Memory B cell (primary cell): ENCODE measurements around the gene POMGNT2.

ENCODE experiments used
- ATAC-seq: fragments of 150-1000 bp; cut with Tn5 transposase; 2 replicates; pipeline ENCODE4 v1.10.0; 2021; ENCODE audit warnings: low read depth, mild to moderate bottlenecking, moderate library complexity
- DNase-seq, 2 donors: peaks; one replicate each; pipeline ENCODE4 v3.0.0; 2022; ENCODE audit warnings: low spot score in 2 of 2
- H3K27ac Mint-ChIP-seq: one replicate; pipeline ENCODE4 v1.8.0; 2022; ENCODE audit warnings: mild to moderate bottlenecking, moderate library complexity, mixed read lengths
- H3K27me3 Mint-ChIP-seq: one replicate; pipeline ENCODE4 v1.8.0; 2022; ENCODE audit warnings: mixed read lengths
- H3K36me3 Mint-ChIP-seq: one replicate; pipeline ENCODE4 v1.8.0; 2022; ENCODE audit warnings: mild to moderate bottlenecking, mixed read lengths
- H3K4me1 Mint-ChIP-seq: one replicate; pipeline ENCODE4 v1.8.0; 2022; ENCODE audit warnings: mixed read lengths
- H3K4me3 Mint-ChIP-seq: one replicate; pipeline ENCODE4 v1.8.0; 2022; ENCODE audit warnings: mild to moderate bottlenecking, moderate library complexity, mixed read lengths
- H3K9me3 Mint-ChIP-seq: one replicate; pipeline ENCODE4 v1.8.0; 2022; ENCODE audit warnings: mixed read lengths

Gene POMGNT2

DNA sequence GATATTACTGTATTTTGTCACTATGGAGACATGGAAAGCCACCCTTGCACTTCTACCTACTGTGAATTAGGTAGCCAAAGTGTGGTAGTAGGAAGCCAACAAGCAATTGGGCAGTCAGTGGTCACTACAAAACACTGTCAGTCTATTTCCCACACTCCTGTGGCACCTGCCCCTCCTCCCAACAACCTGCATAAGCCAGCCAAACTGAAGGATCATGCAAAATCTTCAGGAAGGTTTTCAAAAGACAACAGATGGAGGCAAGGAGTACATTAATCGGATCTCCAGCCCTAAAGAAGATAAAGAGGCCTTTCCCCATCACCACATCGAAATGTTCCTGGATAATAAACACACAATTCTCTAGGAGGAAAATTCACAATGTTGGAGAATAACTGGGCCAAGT, 11.9 kb downstream of the POMGNT2 start:
- no peak for ATAC-seq
- peaks cover 8% of the 10 kb centered on the region for H3K4me1 Mint-ChIP-seq
- no peak for DNase-seq
- no peak overlapping the region for H3K27ac Mint-ChIP-seq
- no peaks in the 10 kb centered on the region for H3K9me3 Mint-ChIP-seq
- H3K27me3 Mint-ChIP-seq, result peaks cover 2% of the 10 kb centered on the region
- no peak overlapping the region for H3K4me3 Mint-ChIP-seq
- peaks cover 8% of the 10 kb centered on the region for H3K36me3 Mint-ChIP-seq

DNA sequence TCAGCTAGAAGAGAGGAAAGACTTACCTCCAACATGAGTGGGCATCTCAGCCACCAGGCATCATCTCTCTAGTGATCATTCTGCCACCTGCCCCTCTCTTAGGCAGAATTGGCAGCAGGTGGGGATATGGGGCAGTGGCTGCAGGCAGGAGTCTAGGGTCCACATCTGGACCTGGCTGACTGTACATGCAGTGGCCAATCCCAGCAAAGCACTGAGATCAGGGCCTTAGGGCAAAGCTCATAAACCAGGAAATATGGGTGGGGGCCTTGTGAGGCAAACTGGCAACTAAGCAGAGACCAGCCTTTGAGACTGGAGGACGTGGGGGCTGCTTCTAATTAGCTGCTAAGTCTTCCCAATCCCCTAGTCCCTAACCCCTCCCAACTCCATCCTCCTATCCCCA, 12.9 kb downstream of the POMGNT2 start:
- Mint-ChIP-seq H3K4me3 (no peak overlapping the region), H3K27me3 (peaks cover 2% of the 10 kb centered on the region), H3K9me3 (no peaks in the 10 kb centered on the region), H3K4me1 (peaks cover 8% of the 10 kb centered on the region), H3K27ac (no peak overlapping the region), H3K36me3 (peaks cover 8% of the 10 kb centered on the region)
- ATAC-seq, result no peak
- DNase-seq, result no peak

DNA sequence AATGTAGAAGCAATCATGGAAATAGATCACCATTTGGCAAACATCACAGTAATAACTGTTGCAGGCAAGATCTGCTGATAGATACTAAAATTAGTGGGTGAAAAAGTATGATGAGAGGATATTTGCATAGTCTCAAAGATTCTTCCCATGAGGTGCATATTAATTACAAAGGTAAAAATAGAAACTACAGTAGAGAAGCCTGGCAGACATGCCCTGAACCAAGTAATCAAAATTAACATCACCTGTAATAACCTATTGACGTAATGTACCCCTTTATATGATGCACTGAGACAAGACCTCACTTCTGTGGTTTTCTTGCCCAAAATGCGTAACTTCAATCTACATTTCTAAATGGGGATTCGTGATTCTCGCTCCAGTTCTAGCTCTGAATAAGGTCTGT, 14.4 kb downstream of the POMGNT2 start:
- H3K9me3 Mint-ChIP-seq, result no peaks in the 10 kb centered on the region

DNA sequence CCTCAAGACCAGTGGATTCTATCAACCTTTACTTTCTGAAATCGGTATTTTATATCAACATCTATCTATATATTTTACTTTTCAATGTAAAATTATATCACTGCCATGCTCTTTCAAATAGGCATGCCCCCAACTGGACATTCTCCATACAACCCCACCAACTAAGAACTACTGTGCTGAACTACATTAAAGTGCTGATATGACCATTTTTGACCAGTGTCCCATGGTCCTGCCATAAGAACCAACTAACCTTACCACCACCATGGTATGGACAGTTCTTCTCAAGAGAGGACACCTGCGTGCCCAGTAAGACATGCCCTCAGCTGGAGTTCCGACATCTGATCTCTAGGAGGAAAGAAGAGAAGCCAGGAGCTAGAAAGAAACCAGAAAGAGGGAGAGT, 15.6 kb downstream of the POMGNT2 start:
- no peak overlapping the region for H3K27ac Mint-ChIP-seq
- peaks cover 2% of the 10 kb centered on the region for H3K27me3 Mint-ChIP-seq

More for the DNA sequence above, 14.4 kb downstream of the POMGNT2 start:
- Mint-ChIP-seq H3K4me3 (no peak overlapping the region), H3K36me3 (peaks cover 7% of the 10 kb centered on the region), H3K27me3 (peaks cover 2% of the 10 kb centered on the region), H3K4me1 (peaks cover 8% of the 10 kb centered on the region), H3K27ac (no peak overlapping the region)
- no peak for DNase-seq
- ATAC-seq, result no peak

DNA sequence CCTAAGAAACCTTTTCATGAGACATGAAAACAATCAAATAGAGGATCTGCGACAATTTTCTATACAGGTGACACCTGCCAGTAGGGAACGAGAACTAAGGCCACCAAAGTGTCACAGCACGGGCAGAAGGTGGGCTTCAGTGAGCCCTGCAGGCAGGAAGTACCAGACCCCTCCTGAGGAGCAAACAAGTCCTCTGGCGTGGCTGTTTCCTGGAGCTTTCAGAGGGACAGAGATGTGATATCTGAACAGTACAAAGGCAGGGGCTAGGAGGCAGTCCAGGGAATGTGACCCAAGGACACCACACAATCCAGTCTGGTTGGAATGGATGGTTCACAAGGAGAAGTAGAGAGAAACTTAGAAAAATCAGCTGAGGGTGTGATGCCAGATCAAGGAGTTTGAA, 16.8 kb downstream of the POMGNT2 start:
- Mint-ChIP-seq H3K4me1 (peaks cover 8% of the 10 kb centered on the region), H3K4me3 (no peak overlapping the region), H3K27ac (no peak overlapping the region), H3K36me3 (peaks cover 8% of the 10 kb centered on the region), H3K9me3 (no peaks in the 10 kb centered on the region), H3K27me3 (peaks cover 2% of the 10 kb centered on the region)
- DNase-seq (no peak), ATAC-seq (no peak)

More for the DNA sequence above, 15.6 kb downstream of the POMGNT2 start:
- Mint-ChIP-seq H3K9me3 (no peaks in the 10 kb centered on the region), H3K4me3 (no peak overlapping the region), H3K36me3 (peaks cover 2% of the 10 kb centered on the region), H3K4me1 (peaks cover 8% of the 10 kb centered on the region)
- DNase-seq (no peak), ATAC-seq (no peak)

DNA sequence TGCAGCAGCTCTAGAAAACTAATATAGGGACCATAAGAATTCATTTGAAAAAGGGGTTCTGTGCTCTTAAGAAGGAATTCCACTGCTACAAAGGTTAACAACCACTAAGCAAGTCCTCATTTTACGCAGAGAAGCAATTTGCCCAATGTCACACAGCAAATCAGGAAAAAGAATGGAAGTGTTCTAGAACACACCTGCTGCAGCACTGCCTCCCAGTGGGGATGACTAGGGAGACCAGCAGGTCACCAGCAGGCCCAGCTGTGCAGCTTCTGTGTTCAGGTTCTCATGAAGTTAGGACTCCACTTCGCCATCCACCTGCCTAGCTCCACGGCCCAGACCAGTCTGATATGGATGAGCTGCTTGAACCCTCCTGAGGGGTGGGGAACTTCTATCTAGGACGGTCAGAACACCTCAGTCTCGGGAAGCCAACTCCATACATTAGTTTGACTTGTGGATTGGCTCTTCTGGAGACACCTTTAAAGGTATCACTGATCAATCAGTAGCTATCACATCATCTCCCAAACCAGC, 18.6 kb downstream of the POMGNT2 start:
- Mint-ChIP-seq H3K4me3 (no peak overlapping the region), H3K36me3 (peaks cover 17% of the 10 kb centered on the region)
- no peak for DNase-seq

DNA sequence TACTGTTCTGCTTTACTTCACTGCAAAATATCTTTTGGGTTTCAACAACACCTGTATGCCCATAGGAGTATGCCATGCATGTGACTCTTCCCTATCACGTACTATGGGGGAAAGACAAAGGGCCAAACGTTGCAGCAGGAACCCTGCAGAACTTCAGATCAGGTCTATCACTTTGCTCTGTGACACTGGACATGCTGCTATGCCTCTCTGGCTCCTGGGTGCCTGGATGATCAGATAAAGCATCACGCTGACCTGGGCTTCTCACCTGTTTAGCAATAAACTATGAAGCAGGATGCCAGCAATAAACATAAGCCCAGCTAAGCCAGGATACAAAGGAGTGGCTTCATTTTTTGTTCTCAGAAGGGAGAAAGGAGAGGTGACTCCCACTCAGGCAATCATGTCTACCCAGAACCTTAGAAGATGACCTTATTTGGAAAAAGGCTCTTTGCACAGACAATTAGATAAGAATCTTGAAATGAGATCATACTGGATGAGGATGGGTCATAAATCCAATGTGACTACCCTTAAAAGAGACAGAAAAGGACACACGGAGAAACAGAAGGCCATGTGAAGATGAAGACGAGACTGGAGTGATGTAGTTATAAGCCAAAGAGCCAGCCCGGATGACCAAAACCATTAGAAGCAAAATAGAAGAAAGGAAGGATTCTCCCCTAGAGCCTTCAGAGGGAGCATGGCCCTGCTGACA, 19.3 kb downstream of the POMGNT2 start:
- Mint-ChIP-seq H3K9me3 (no peaks in the 10 kb centered on the region), H3K4me1 (peaks cover 5% of the 10 kb centered on the region), H3K4me3 (no peak overlapping the region), H3K27ac (no peak overlapping the region), H3K27me3 (peaks cover 2% of the 10 kb centered on the region), H3K36me3 (peaks cover 18% of the 10 kb centered on the region)
- DNase-seq, result no peak
- no peak for ATAC-seq

More for the DNA sequence above, 18.6 kb downstream of the POMGNT2 start:
- Mint-ChIP-seq H3K27me3 (peaks cover 2% of the 10 kb centered on the region), H3K9me3 (no peaks in the 10 kb centered on the region), H3K4me1 (peaks cover 8% of the 10 kb centered on the region), H3K27ac (no peak overlapping the region)
- ATAC-seq, result no peak

DNA sequence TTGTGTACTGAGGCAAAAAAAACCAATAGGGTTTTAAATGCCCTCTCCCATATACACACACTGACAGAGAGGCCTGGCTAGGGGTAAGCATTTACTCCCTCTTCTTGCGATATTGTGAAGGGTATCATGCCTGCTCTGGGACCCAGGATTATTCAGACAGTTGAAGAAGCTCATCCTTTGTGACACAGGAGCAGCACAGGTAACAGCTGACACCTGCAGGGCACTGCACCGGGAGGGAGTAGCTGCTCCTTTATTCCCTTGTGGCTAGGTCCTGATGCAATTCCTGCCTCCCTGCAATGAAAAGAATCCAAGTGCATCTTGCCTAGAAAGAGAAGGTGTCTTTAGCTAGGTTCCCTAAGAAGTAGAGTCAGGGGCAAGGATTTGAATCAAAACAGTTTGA, 23.4 kb downstream of the POMGNT2 start:
- Mint-ChIP-seq H3K4me1 (no peaks in the 10 kb centered on the region), H3K4me3 (no peak overlapping the region), H3K9me3 (no peaks in the 10 kb centered on the region), H3K27me3 (no peaks in the 10 kb centered on the region), H3K36me3 (peaks cover 35% of the 10 kb centered on the region), H3K27ac (no peak overlapping the region)
- DNase-seq (no peak), ATAC-seq (no peak)

DNA sequence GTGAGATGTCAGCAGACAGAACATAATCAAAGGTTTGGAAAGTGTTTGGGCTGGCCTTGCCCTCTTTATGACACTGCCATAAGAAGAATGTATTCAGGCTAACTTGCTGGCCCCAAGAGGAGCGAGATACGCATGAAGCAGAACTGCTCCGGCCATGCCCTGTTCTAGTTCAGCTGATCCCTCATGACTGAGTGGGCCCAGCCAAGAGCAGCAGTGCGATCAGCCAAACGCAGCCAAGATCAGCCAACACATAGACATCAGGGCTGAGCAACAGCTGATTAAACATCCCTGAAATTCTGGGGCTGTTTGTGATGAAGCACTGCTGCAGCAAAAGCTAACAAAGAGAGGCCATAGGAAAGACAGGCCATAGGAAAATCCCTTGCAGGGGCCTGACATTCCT, 24.1 kb downstream of the POMGNT2 start:
- ATAC-seq, result no peak
- Mint-ChIP-seq H3K9me3 (no peaks in the 10 kb centered on the region), H3K4me3 (no peak overlapping the region), H3K36me3 (peaks cover 35% of the 10 kb centered on the region), H3K27me3 (no peaks in the 10 kb centered on the region), H3K4me1 (no peaks in the 10 kb centered on the region), H3K27ac (no peak overlapping the region)
- DNase-seq, result no peak

DNA sequence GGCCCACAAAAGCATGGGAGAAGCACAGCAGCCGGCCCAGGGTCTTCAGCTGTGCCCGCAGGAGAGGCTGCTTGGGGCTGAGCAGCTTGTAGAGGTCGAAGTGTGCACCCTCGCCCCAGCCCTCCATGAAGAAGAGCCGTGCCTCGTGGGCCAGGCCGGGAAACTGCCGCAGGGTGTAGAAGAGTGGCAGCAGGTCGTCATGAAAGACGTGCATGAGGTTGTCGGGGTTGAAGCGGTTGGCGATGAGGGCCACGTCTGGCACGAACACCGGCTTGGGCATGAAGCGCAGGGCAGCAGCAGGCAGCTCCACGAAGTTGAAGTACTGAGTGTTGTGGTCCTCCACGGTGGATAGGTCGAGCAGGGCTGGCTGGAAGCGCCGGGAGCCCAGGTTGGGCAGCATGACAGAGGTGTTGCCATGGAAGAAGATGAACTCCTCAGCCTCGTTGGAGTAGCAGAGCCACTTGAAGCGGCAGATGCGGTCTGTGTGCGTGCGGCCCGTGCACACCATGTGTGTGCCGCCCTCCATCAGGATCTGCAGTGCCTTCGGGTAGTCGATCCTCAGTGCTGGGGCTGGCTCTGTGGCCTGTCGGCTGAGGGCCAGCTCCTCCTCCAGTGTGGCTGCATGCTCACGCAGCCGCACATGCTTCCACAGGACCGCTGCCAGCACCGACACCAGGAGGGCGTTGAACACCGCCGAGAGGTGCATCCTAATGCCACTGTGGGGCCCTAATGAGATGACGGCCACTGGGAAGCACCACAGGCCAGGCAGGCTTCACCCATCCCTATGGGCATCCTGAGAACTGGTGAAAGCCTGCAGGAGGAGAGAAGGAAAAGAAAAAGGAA, 24.9 kb downstream of the POMGNT2 start:
- no peaks in the 10 kb centered on the region for H3K9me3 Mint-ChIP-seq
- ATAC-seq, result no peak
- H3K4me3 Mint-ChIP-seq, result no peak overlapping the region
- no peaks in the 10 kb centered on the region for H3K4me1 Mint-ChIP-seq
- DNase-seq, result no peak
- H3K27me3 Mint-ChIP-seq, result no peaks in the 10 kb centered on the region
- H3K36me3 Mint-ChIP-seq, result peaks cover 35% of the 10 kb centered on the region
- no peak overlapping the region for H3K27ac Mint-ChIP-seq

DNA sequence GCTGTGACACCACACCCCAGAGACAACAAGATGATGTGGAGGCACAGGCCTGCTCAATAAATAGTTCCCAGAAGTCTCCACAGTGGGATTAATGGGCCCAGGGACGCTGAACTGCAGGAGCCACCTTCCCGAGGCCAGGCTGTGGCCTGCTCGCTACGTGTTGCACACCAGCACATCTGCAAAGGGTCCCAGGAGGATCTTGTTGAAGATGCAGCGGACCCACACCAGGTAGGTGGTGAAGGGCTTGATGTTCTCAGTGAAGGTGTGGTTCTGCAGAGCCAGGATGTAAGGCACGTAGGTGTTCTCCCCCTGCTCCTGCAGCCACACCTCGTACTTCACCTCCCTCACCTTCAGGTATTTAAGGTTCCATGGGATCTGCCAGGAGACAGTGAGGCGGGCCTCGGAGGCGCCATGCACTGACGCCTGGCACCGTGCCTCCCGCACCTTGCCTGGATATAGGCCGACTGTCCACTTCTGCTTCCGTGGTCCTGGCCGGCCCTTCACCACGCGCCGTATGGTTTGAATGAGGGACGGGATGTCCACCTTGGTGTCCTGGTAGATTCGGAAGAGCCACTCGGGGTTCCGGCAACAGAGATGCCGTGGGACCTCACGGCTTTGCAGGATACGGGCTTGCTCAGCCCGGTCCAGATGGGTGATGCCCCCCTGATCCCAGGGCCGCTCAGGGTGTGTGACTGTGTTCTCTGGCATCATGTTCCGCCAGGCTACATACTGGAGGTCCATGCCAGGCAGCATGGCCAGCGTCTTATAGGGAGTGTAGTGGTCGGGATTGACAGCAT, 26.1 kb downstream of the POMGNT2 start:
- Mint-ChIP-seq H3K4me3 (no peak overlapping the region), H3K4me1 (no peaks in the 10 kb centered on the region), H3K27me3 (no peaks in the 10 kb centered on the region), H3K27ac (no peak overlapping the region), H3K36me3 (peaks cover 32% of the 10 kb centered on the region), H3K9me3 (no peaks in the 10 kb centered on the region)
- DNase-seq (no peak), ATAC-seq (no peak)

DNA sequence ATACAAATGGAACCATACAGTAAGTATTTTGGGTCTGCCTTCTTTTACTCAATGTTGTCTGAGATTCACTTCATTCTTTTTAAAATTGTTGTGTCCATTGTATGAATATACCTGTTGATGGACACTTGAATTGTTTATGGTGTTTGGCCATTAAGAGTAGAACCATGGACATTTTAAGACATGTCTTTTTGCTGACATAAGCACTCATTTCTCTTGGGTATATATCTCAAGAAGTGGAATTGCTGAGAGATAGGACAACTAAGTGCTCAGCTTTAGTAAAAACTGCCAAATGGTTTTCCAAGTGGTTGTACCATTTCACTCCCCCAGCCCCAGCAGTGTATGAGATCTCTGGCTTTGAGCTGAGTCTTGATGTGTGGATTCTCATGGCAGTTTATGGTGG, 28.2 kb downstream of the POMGNT2 start:
- Mint-ChIP-seq H3K9me3 (no peaks in the 10 kb centered on the region), H3K36me3 (peaks cover 24% of the 10 kb centered on the region), H3K27ac (no peak overlapping the region), H3K4me3 (no peak overlapping the region), H3K4me1 (no peaks in the 10 kb centered on the region), H3K27me3 (peaks cover 1% of the 10 kb centered on the region)
- ATAC-seq (no peak), DNase-seq (no peak)

DNA sequence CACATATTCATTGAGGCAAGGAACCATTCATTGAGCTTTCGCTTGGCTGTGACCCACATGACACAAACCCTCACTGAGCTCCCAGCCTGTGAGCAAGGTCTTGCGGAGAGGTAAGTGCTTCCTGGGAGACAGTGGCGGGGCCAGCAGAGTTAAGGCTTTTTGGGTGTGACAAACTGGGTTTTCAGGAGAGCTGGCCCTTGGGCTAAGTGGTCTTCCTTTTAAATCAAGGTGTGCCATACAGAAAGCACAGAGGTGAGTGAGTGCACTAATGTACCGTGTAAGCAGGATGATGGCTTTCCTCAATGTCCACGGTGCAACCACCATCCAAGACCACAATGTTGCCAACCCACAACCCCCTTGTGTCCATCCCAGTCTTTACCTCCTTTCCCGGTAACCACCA, 28.6 kb downstream of the POMGNT2 start:
- H3K36me3 Mint-ChIP-seq, result peaks cover 19% of the 10 kb centered on the region
- H3K9me3 Mint-ChIP-seq, result no peaks in the 10 kb centered on the region
- ATAC-seq (no peak), DNase-seq (no peak)
- H3K4me3 Mint-ChIP-seq, result no peak overlapping the region
- no peak overlapping the region for H3K27ac Mint-ChIP-seq
- peaks cover 2% of the 10 kb centered on the region for H3K27me3 Mint-ChIP-seq
- no peaks in the 10 kb centered on the region for H3K4me1 Mint-ChIP-seq

DNA sequence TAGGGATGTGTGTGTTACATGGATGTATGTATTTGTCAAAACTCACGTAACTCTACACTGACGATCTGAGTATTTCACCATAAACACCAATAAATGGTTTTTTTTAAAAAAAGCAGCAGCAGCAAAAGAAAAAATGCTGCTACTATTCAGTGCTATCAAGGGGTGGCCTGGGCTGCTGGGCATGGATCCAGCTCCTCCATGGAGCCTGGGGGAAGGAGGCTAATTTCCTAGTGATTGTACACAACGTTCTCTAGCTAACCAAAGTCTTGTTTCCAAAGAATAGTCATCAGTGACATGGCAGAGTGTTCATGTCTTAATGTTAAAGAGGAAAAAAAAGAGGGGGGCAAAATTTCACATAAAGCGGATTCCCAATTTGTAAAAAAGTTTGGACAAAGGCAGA, 29.0 kb downstream of the POMGNT2 start:
- no peak for DNase-seq
- ATAC-seq, result no peak
- H3K36me3 Mint-ChIP-seq, result peaks cover 19% of the 10 kb centered on the region
- H3K4me1 Mint-ChIP-seq, result no peaks in the 10 kb centered on the region
- H3K27me3 Mint-ChIP-seq, result peaks cover 4% of the 10 kb centered on the region
- H3K27ac Mint-ChIP-seq, result no peak overlapping the region
- no peaks in the 10 kb centered on the region for H3K9me3 Mint-ChIP-seq
- H3K4me3 Mint-ChIP-seq, result no peak overlapping the region
